Measurements from ENCODE around the gene GARIN5A.

DNA sequence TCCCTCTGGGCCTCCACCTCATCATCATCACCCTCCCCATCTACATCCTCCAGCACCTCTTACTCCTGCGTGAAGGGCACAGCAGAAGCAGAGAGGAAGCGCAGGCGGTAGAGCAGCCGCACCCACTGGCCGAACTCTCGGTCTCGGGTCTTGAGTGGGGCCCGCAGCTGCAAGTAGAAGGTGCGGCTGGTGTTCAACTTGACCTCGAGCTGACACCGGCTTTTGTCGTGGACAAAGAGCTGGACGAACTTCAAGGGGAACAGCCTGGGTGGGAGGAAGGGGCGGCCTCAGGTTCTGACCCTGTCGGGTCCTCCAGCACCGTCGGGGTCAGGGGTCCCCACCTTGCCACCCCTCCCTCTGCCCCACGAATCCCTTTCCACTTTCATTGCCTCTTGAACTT is 9.1 kb downstream of the GARIN5A start:
- TF ChIP-seq EP300 (IDR thresholded peaks at IDR 0.05) (no peak), MAZ (IDR thresholded peaks at IDR 0.05; ENCODE audit: borderline replicate concordance, low read depth, low read length) (no peak), RNF2 (IDR thresholded peaks at IDR 0.05; ENCODE audit: borderline replicate concordance, low read depth) (no peak), POLR2A (IDR thresholded peaks at IDR 0.05; ENCODE audit: low read length) (no peak), MYC (IDR thresholded peaks at IDR 0.05; ENCODE audit: borderline replicate concordance, low read length) (no peak), SMC3 (IDR thresholded peaks at IDR 0.05) (no peak), ZFP36 (IDR thresholded peaks at IDR 0.05; ENCODE audit: borderline replicate concordance, partially characterized antibody) (no peak), RAD21 (conservative IDR thresholded peaks at IDR 0.05 in 1 of 2, IDR thresholded peaks at IDR 0.05 in 1 of 2) (no peak)
- TF ChIP-seq, protein P1, sequence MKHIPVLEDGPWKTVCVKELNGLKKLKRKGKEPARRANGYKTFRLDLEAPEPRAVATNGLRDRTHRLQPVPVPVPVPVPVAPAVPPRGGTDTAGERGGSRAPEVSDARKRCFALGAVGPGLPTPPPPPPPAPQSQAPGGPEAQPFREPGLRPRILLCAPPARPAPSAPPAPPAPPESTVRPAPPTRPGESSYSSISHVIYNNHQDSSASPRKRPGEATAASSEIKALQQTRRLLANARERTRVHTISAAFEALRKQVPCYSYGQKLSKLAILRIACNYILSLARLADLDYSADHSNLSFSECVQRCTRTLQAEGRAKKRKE (CRISPR knock-in tag; IDR thresholded peaks at IDR 0.05; ENCODE audit: low read depth) = no peak
- TF ChIP-seq, protein P2, sequence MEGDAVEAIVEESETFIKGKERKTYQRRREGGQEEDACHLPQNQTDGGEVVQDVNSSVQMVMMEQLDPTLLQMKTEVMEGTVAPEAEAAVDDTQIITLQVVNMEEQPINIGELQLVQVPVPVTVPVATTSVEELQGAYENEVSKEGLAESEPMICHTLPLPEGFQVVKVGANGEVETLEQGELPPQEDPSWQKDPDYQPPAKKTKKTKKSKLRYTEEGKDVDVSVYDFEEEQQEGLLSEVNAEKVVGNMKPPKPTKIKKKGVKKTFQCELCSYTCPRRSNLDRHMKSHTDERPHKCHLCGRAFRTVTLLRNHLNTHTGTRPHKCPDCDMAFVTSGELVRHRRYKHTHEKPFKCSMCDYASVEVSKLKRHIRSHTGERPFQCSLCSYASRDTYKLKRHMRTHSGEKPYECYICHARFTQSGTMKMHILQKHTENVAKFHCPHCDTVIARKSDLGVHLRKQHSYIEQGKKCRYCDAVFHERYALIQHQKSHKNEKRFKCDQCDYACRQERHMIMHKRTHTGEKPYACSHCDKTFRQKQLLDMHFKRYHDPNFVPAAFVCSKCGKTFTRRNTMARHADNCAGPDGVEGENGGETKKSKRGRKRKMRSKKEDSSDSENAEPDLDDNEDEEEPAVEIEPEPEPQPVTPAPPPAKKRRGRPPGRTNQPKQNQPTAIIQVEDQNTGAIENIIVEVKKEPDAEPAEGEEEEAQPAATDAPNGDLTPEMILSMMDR (IDR thresholded peaks at IDR 0.05) = no peak
- TF ChIP-seq, protein P3, sequence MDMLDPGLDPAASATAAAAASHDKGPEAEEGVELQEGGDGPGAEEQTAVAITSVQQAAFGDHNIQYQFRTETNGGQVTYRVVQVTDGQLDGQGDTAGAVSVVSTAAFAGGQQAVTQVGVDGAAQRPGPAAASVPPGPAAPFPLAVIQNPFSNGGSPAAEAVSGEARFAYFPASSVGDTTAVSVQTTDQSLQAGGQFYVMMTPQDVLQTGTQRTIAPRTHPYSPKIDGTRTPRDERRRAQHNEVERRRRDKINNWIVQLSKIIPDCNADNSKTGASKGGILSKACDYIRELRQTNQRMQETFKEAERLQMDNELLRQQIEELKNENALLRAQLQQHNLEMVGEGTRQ (IDR thresholded peaks at IDR 0.05) = no peak
